ENCODE data around the gene MLPH. TPM values are rescaled to one million over a fixed set of nuclear protein-coding genes. Genes with fewer than 3 reads are reported as not detected.

Gene MLPH
- total RNA-seq, 1 donor from 2014 or later = 423 TPM

DNA sequence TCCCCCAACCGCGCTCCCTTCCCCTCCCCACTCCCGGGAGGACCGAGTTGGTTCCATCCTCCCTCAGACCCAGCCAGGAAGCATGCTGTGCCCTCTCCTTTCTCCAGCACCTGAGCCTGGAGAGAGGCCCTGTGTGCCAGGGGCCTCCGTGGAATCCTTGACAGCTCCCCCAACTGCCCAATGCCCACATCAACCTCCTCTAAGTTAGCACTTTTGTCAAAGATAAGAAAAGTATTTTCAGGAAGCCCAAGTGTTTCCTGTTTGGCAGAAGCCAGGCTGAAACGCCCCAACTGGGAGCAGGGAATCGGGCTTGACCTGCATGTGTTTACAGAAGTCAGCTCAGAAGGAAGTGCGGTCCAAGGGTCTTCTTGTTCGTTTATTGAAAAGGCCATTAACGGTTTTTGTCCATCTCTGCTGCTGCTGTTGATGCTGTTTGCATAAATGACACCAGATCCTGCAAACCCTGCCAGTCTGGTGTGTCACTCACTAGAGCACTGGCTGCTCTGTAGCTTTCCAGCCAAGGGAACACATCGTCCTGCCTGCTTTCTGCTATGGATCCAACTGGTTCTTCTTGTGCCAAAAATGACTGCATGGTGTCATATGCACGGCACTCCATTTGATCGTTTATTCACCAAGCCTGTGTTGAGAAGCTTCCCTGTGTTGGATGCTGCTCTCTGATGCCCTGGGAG lies 37.7 kb upstream of the MLPH start:
- H3K4me3 ChIP-seq = no peak overlapping the region
- no peaks in the 10 kb centered on the region for H3K27me3 ChIP-seq
- peak; percentile 63 for DNase-seq
- TF ChIP-seq, protein P1, sequence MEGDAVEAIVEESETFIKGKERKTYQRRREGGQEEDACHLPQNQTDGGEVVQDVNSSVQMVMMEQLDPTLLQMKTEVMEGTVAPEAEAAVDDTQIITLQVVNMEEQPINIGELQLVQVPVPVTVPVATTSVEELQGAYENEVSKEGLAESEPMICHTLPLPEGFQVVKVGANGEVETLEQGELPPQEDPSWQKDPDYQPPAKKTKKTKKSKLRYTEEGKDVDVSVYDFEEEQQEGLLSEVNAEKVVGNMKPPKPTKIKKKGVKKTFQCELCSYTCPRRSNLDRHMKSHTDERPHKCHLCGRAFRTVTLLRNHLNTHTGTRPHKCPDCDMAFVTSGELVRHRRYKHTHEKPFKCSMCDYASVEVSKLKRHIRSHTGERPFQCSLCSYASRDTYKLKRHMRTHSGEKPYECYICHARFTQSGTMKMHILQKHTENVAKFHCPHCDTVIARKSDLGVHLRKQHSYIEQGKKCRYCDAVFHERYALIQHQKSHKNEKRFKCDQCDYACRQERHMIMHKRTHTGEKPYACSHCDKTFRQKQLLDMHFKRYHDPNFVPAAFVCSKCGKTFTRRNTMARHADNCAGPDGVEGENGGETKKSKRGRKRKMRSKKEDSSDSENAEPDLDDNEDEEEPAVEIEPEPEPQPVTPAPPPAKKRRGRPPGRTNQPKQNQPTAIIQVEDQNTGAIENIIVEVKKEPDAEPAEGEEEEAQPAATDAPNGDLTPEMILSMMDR (IDR thresholded peaks at IDR 0.05) = no peak
- H3K4me1 ChIP-seq = peaks cover 16% of the 10 kb centered on the region
- peak; percentile 49 for ATAC-seq
- no peaks in the 10 kb centered on the region for H3K9me3 ChIP-seq
- intact Hi-C loops (cut with DNase I) = no loop called here
- H3K36me3 ChIP-seq = no peaks in the 10 kb centered on the region
- H3K27ac ChIP-seq = peak overlapping the region; percentile 72

DNA sequence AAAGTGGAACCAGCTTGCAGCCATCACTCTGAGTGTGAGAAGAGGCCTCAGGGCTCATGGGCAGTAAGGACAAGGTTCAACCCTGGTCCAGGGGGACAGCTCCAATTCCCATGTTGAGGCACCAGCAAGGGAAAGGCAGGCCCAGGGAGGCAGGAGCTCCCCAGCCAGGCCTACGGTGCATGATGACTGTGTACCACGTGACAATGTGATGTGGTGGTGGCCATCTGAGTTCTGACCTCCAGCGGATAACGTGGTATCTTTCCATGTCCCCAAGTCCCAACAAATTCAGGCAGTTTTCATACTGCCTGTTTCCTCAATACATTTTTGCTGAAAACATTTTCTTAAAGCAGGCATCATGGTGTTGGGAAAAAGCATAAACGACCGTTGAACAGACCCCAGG lies 36.9 kb upstream of the MLPH start:
- no peaks in the 10 kb centered on the region for H3K9me3 ChIP-seq
- intact Hi-C loops (cut with DNase I) = no loop called here
- TF ChIP-seq, protein P1 (IDR thresholded peaks at IDR 0.05) = no peak
- DNase-seq = peak; percentile 34
- peaks cover 16% of the 10 kb centered on the region for H3K4me1 ChIP-seq
- no peaks in the 10 kb centered on the region for H3K27me3 ChIP-seq
- H3K4me3 ChIP-seq = no peak overlapping the region
- peak overlapping the region; percentile 72 for H3K27ac ChIP-seq
- no peak for ATAC-seq
- no peaks in the 10 kb centered on the region for H3K36me3 ChIP-seq

DNA sequence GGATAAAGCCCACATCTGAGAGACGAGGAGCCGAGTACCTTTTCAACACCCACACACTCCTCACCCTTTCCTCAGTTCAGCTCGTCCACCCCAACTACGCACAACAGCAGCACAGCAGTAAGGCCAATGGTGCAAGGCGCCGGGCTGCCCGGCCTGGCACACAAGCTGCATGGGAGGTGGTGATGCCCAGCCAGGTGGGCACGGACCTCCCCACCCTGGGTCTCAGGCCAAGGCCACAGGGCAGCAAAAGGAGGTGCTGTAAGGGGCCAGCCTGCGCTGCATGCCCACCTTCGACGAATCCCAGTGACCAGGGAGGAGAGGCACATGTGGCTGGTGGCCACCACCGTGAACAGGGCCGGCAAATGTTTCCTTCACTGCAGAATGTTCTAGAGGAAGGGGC lies 36.5 kb upstream of the MLPH start:
- Histone ChIP-seq H3K4me3 (no peak overlapping the region), H3K9me3 (no peaks in the 10 kb centered on the region), H3K4me1 (peaks cover 16% of the 10 kb centered on the region), H3K27me3 (no peaks in the 10 kb centered on the region), H3K36me3 (no peaks in the 10 kb centered on the region), H3K27ac (no peak overlapping the region)
- intact Hi-C loops (cut with DNase I) = no loop called here
- TF ChIP-seq, protein P1 (IDR thresholded peaks at IDR 0.05) = no peak
- ATAC-seq = no peak
- peak; percentile 54 for DNase-seq

DNA sequence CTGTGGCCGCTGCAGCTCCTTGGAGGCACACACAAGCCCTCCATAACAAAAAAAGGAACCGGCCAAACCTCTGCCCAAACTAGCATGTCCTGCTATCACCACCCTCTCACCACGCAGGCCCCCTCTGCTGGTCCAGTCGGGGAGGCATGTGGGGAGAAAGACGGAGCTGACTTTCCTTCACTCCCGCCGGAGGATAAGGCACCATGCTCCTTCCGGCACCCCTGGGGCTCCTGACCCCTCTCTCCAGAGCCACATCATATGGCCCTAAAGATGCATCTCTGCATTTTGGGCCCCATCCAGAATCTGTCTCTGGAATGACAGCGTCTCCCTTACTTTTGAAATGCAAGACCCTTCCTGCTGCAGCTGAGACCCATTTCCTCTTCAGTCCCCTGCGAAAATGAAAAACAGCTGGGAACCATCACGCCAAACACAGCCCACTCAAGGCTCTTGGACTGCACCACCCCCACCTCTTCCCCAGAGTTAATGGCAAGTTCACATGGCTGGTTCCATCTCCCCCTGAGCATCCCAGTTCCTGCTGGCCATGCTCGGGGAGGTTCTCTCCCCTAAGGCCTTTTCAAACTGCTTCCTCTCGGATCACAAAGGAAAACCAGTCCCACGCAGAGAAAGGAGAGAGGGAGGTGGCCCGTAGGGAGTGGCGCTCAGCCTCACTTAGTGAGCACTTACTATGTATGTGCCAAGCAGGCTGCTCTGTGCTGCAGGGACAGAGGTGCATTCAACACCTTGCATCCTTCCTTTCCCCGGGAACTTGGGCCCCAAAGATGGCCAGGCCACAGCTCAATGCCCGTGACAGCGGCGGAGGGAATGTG lies 35.2 kb upstream of the MLPH start:
- Histone ChIP-seq H3K27me3 (no peaks in the 10 kb centered on the region), H3K4me3 (no peak overlapping the region), H3K27ac (no peak overlapping the region), H3K4me1 (peaks cover 16% of the 10 kb centered on the region), H3K9me3 (no peaks in the 10 kb centered on the region), H3K36me3 (no peaks in the 10 kb centered on the region)
- intact Hi-C loops (cut with DNase I) = no loop called here
- TF ChIP-seq, protein P1 (IDR thresholded peaks at IDR 0.05) = peak; percentile 19
- ATAC-seq (no peak), DNase-seq (peak; percentile 56)

DNA sequence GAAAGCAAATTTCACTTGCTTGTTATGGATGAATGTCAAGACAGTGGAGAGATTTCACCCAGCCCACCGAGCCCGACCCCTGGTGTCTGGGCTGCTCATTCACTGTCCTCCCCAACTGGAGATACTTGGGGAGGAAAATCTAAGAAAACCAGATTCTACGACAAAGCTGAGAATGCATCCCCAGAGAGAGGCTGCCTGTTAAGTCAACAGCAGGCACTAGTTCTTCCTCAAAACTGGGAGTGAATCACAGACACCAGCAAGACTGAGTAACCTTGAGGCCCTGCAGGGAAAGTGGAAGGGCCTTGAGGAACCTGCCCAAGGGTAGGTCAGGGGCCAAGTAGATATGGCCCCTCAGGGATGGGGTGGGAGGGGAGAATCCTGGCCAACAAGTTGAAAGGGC lies 34.2 kb upstream of the MLPH start:
- Histone ChIP-seq H3K4me1 (peaks cover 16% of the 10 kb centered on the region), H3K27ac (no peak overlapping the region), H3K36me3 (no peaks in the 10 kb centered on the region), H3K4me3 (no peak overlapping the region), H3K9me3 (no peaks in the 10 kb centered on the region), H3K27me3 (no peaks in the 10 kb centered on the region)
- intact Hi-C loops (cut with DNase I) = no loop called here
- DNase-seq (peak; percentile 23), ATAC-seq (no peak)
- TF ChIP-seq, protein P1 (IDR thresholded peaks at IDR 0.05) = no peak
